ENCODE data around the gene AIM2.

DNA sequence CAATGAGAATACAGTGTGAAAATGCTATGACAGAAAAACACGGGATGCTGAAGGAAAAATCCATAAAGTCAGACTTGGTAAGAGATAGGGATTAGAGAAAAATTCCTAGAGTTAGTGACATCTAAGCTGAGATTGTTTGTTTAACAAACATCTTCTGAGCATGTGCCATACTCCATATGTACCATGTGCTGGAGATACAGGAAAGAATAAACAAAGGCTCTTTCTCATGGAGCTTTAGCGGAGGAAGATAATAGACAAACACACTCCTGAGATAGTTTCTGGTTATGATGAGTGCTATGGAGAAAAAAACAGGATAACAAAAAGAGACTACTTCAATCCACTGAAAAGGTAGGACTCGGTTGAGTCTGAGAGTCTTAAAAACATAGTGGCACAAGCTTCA, 22.0 kb upstream of the AIM2 start:
- TF ChIP-seq, protein P1, sequence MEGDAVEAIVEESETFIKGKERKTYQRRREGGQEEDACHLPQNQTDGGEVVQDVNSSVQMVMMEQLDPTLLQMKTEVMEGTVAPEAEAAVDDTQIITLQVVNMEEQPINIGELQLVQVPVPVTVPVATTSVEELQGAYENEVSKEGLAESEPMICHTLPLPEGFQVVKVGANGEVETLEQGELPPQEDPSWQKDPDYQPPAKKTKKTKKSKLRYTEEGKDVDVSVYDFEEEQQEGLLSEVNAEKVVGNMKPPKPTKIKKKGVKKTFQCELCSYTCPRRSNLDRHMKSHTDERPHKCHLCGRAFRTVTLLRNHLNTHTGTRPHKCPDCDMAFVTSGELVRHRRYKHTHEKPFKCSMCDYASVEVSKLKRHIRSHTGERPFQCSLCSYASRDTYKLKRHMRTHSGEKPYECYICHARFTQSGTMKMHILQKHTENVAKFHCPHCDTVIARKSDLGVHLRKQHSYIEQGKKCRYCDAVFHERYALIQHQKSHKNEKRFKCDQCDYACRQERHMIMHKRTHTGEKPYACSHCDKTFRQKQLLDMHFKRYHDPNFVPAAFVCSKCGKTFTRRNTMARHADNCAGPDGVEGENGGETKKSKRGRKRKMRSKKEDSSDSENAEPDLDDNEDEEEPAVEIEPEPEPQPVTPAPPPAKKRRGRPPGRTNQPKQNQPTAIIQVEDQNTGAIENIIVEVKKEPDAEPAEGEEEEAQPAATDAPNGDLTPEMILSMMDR (IDR thresholded peaks at IDR 0.05), result no peak
- TF ChIP-seq POLR2A (IDR thresholded peaks at IDR 0.05), result no peak
- TF ChIP-seq POLR2AphosphoS5 (IDR thresholded peaks at IDR 0.05), result no peak

All from prostate gland (tissue), 2 donors.